CD14-positive monocyte (primary cell): ENCODE results near the gene COG2. TPM values are rescaled to one million over a fixed set of nuclear protein-coding genes. Genes with fewer than 3 reads are reported as not detected.

ENCODE experiments used
- DNase-seq, 3 donors: peaks; one replicate each; pipeline ENCODE4 v3.0.0-alpha.2; 2011 to 2022
- H2AFZ ChIP-seq: 2 replicates; pipeline ENCODE4 v1.6.0; 2012; ENCODE audit warnings: mild to moderate bottlenecking, low read depth, low read length, inconsistent platforms; ENCODE audit not compliant: insufficient read depth, poor library complexity, severe bottlenecking
- H3K27ac ChIP-seq, 2 donors: 1 replicate in 1 of 2; 2 replicates in 1 of 2; pipeline ENCODE4 v1.5.1; 2012 to 2013; ENCODE audit warnings: low read length in 2 of 2, control low read depth in 1 of 2, inconsistent platforms in 1 of 2, low read depth in 1 of 2, mild to moderate bottlenecking in 1 of 2
- H3K27me3 ChIP-seq, 2 donors: one replicate each; pipeline versions ENCODE4 v1.6.0 to v1.6.1; 2011 to 2013; ENCODE audit warnings: low read length in 2 of 2; ENCODE audit not compliant: control insufficient read depth in 2 of 2, insufficient read depth in 2 of 2
- H3K36me3 ChIP-seq, 2 donors: replicated peaks in 1 of 2; 1 replicate in 1 of 2; 2 replicates in 1 of 2; pipeline versions ENCODE4 v1.5.1 to v1.6.1; 2012 to 2013; ENCODE audit warnings: low read length in 2 of 2, control low read depth in 1 of 2, inconsistent platforms in 1 of 2, mild to moderate bottlenecking in 1 of 2; ENCODE audit not compliant: insufficient read depth in 2 of 2, control insufficient read depth in 1 of 2
- H3K4me1 ChIP-seq, 2 donors: 1 replicate in 1 of 2; 2 replicates in 1 of 2; pipeline versions ENCODE4 v1.5.1 to v1.6.1; 2012 to 2013; ENCODE audit warnings: low read length in 2 of 2, control low read depth in 1 of 2, inconsistent platforms in 1 of 2, mild to moderate bottlenecking in 1 of 2, moderate library complexity in 1 of 2; ENCODE audit not compliant: insufficient read depth in 2 of 2, control insufficient read depth in 1 of 2
- H3K4me2 ChIP-seq: replicated peaks from 2 replicates; pipeline ENCODE3; 2012; ENCODE audit warnings: low read length, moderate library complexity, mild to moderate bottlenecking; ENCODE audit not compliant: poor library complexity, severe bottlenecking; ENCODE audit errors: extremely low read depth
- H3K4me3 ChIP-seq, 3 experiments: fragments of 200-600 bp in 1 of 3; sonication (generic) in 1 of 3; replicated peaks in 1 of 3; 1 replicate in 2 of 3; 2 replicates in 1 of 3; pipeline ENCODE4 v1.5.1; 2011 to 2013; ENCODE audit warnings: low read length in 3 of 3, mild to moderate bottlenecking in 3 of 3, control low read depth in 2 of 3, low read depth in 2 of 3, inconsistent platforms in 1 of 3, moderate library complexity in 1 of 3
- H3K79me2 ChIP-seq: 2 replicates; pipeline ENCODE4 v1.6.0; 2012; ENCODE audit warnings: mild to moderate bottlenecking, control low read depth, inconsistent platforms, low read length, moderate library complexity; ENCODE audit not compliant: insufficient read depth
- H3K9ac ChIP-seq: 2 replicates; pipeline ENCODE4 v1.6.0; 2017; ENCODE audit warnings: low read length, mild to moderate bottlenecking; ENCODE audit not compliant: insufficient read depth, poor library complexity, severe bottlenecking
- H3K9me3 ChIP-seq, 2 donors: replicated peaks in 1 of 2; 1 replicate in 1 of 2; 2 replicates in 1 of 2; pipeline versions ENCODE4 v1.5.1 to v1.6.1; 2012 to 2013; ENCODE audit warnings: low read length in 2 of 2, control low read depth in 1 of 2; ENCODE audit not compliant: control insufficient read depth in 1 of 2, insufficient read depth in 1 of 2
- H4K20me1 ChIP-seq: 2 replicates; pipeline ENCODE4 v1.6.0; 2012; ENCODE audit warnings: mild to moderate bottlenecking, low read length, control low read depth, moderate library complexity; ENCODE audit not compliant: insufficient read depth
- H3K27ac Mint-ChIP-seq, 7 donors: one replicate each; pipeline ENCODE4 v1.8.0; 2020; ENCODE audit warnings: mild to moderate bottlenecking in 7 of 7, mixed read lengths in 7 of 7, moderate library complexity in 6 of 7, inconsistent platforms in 2 of 7
- H3K27me3 Mint-ChIP-seq, 3 donors: one replicate each; pipeline ENCODE4 v1.8.0; 2021 to 2022; ENCODE audit warnings: low read depth in 3 of 3, mild to moderate bottlenecking in 3 of 3, mixed read lengths in 3 of 3, moderate library complexity in 3 of 3, inconsistent platforms in 1 of 3
- H3K36me3 Mint-ChIP-seq, 2 donors: one replicate each; pipeline ENCODE4 v1.8.0; 2020; ENCODE audit warnings: mixed read lengths in 2 of 2, inconsistent platforms in 1 of 2, mild to moderate bottlenecking in 1 of 2
- H3K4me1 Mint-ChIP-seq: one replicate; pipeline ENCODE4 v1.8.0; 2020; ENCODE audit warnings: mild to moderate bottlenecking, mixed read lengths
- H3K4me3 Mint-ChIP-seq, 2 donors: one replicate each; pipeline ENCODE4 v1.8.0; 2020; ENCODE audit warnings: mild to moderate bottlenecking in 2 of 2, mixed read lengths in 2 of 2, moderate library complexity in 1 of 2
- H3K9me3 Mint-ChIP-seq, 7 donors: one replicate each; pipeline ENCODE4 v1.8.0; 2020 to 2022; ENCODE audit warnings: mixed read lengths in 7 of 7, mild to moderate bottlenecking in 6 of 7, moderate library complexity in 6 of 7, inconsistent platforms in 2 of 7
- WGBS: methylation state at CpG from one replicate; pipeline ENCODE4 v1.1.5; 2013; ENCODE audit warnings: missing lambda C conversion rate; ENCODE audit not compliant: insufficient coverage; 5-methylcytosine and 5-hydroxymethylcytosine counted together
- intact Hi-C, 2 donors: fragments of 100-400 bp; cut with micrococcal nuclease; formaldehyde crosslinking; loops; one replicate each; pipeline versions ENCODE4 v1.15.0 to v1.15.1; 2023
- polyA plus RNA-seq, 3 donors: library from polyadenylated mRNA; depleted of rRNA in 1 of 3; unstranded in 2 of 3; stranded (reverse) in 1 of 3; fragments of 300-500 nt in 2 of 3; fragments of >200 nt in 1 of 3; fragmentation: Illumina TruSeq in 2 of 3; gene quantifications; 1 replicate in 2 of 3; 2 replicates in 1 of 3; pipeline ENCODE4 v1.2.3, GENCODE V29; 2012 to 2021
- TF ChIP-seq, protein P1 (sequence below): fragments of 200-600 bp; IDR thresholded peaks from one replicate; pipeline ENCODE4 v1.8.0; 2022; ENCODE audit warnings: antibody characterized with exemption, mild to moderate bottlenecking

Gene COG2
- polyA plus RNA-seq, 3 donors, result 16.7 to 30.4 (median 24.7) TPM

DNA sequence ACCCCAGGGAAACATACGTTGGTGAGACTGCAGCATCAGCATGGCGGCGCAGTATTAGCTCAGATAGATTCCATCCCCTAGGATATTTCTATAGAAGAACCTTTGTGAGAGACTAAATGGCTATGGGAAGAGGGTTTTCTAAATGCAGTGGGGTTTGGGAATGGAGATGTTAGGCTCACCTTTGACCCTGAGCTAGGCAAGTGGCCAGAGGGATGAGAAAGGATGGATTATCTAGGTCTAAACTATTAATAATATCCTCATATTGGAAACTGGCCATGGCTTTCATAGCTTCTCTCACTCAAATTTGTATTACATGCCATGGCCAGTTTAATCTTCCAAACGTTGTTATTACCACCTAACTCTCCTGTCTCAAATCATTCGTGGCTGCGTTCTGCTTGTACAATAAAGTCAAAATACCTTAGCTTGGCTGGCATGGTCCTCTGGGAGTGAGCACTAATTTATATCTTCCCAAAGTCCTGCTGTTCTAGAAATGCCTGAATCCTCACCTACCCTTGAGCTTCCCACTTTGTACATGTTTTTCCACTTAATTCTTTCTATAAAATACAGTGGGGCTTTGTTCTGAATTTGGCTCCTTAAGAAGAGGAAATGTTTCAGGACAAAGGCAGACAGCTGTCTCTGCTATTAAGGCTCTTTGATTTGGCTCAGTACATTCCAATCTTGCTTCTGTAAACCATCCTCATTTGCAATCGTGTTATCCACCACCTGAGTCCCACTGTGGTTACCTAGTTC lies 31.0 kb upstream of the COG2 start:
- no peaks in the 10 kb centered on the region for H4K20me1 ChIP-seq
- TF ChIP-seq, protein P1, sequence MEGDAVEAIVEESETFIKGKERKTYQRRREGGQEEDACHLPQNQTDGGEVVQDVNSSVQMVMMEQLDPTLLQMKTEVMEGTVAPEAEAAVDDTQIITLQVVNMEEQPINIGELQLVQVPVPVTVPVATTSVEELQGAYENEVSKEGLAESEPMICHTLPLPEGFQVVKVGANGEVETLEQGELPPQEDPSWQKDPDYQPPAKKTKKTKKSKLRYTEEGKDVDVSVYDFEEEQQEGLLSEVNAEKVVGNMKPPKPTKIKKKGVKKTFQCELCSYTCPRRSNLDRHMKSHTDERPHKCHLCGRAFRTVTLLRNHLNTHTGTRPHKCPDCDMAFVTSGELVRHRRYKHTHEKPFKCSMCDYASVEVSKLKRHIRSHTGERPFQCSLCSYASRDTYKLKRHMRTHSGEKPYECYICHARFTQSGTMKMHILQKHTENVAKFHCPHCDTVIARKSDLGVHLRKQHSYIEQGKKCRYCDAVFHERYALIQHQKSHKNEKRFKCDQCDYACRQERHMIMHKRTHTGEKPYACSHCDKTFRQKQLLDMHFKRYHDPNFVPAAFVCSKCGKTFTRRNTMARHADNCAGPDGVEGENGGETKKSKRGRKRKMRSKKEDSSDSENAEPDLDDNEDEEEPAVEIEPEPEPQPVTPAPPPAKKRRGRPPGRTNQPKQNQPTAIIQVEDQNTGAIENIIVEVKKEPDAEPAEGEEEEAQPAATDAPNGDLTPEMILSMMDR, result no peak
- no peak overlapping the region for H3K27ac ChIP-seq
- H3K27ac Mint-ChIP-seq, result no peak overlapping the region
- H2AFZ ChIP-seq, result no peak overlapping the region
- no peak for DNase-seq
- peaks cover 0 to 3% (median 0%) of the 10 kb centered on the region in 7 donors for H3K9me3 Mint-ChIP-seq
- peaks cover 10% of the 10 kb centered on the region for H3K4me1 Mint-ChIP-seq
- peaks cover 8 to 13% of the 10 kb centered on the region in 2 donors for H3K4me1 ChIP-seq
- no peaks in the 10 kb centered on the region for H3K9me3 ChIP-seq
- peaks cover 4 to 20% (median 11%) of the 10 kb centered on the region in 3 donors for H3K27me3 Mint-ChIP-seq
- H3K4me3 Mint-ChIP-seq, result no peak overlapping the region
- H3K36me3 ChIP-seq, result no peaks in the 10 kb centered on the region
- H3K27me3 ChIP-seq, result peaks cover 5 to 11% of the 10 kb centered on the region in 2 donors
- no peak overlapping the region for H3K4me3 ChIP-seq
- no peaks in the 10 kb centered on the region for H3K36me3 Mint-ChIP-seq
- H3K9ac ChIP-seq, result no peak overlapping the region
- H3K79me2 ChIP-seq, result no peaks in the 10 kb centered on the region
- no peak overlapping the region for H3K4me2 ChIP-seq
- 91% methylated on average over 4 of the region's 7 CpGs for WGBS
- intact Hi-C loops, result no loop called here

DNA sequence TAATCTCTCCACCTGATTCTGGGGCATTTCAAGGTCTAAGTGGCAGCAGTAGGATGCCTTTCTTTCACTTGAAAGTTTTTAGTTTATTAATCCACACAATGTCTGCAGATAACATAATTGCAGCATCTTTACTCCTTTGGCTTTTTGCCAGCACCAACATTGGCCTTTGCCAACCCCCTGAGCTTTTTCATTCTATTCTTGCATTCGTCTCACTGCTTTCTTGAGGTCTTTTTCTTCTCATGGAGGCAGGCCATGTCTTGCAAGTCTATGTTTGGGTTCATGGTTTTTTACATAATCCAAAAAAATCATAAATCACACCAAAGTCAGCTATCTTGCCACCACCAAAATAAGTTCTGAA lies 30.4 kb upstream of the COG2 start:
- no peaks in the 10 kb centered on the region for H3K79me2 ChIP-seq
- WGBS, result no CpG with 5 or more reads among the region's 1 CpG

More for the DNA sequence above, 30.4 kb upstream of the COG2 start:
- Histone ChIP-seq H3K4me2 (no peak overlapping the region), H3K27ac (no peak overlapping the region), H3K9ac (no peak overlapping the region), H3K4me3 (no peak overlapping the region), H4K20me1 (no peaks in the 10 kb centered on the region), H3K27me3 (peaks cover 7 to 11% of the 10 kb centered on the region in 2 donors), H3K4me1 (peaks cover 8 to 13% of the 10 kb centered on the region in 2 donors), H2AFZ (no peak overlapping the region), H3K36me3 (no peaks in the 10 kb centered on the region), H3K9me3 (no peaks in the 10 kb centered on the region)
- Mint-ChIP-seq H3K4me3 (no peak overlapping the region), H3K27ac (no peak overlapping the region), H3K9me3 (peaks cover 0 to 3% (median 0%) of the 10 kb centered on the region in 7 donors), H3K27me3 (peaks cover 4 to 22% (median 13%) of the 10 kb centered on the region in 3 donors), H3K36me3 (no peaks in the 10 kb centered on the region), H3K4me1 (peaks cover 10% of the 10 kb centered on the region)
- no peak for DNase-seq
- intact Hi-C loops, result no loop called here
- TF ChIP-seq, protein P1, result no peak
